ENCODE measurements around the gene PHTF1. TPM values are rescaled to one million over a fixed set of nuclear protein-coding genes. Genes with fewer than 3 reads are reported as not detected.
A peak's percentile ranks its signal among the peaks of the same experiment; 100 is the strongest.

The PHTF1 gene
- total RNA-seq, 6 experiments from 2014 or later = 23.3 to 27.9 (median 24.8) TPM

DNA sequence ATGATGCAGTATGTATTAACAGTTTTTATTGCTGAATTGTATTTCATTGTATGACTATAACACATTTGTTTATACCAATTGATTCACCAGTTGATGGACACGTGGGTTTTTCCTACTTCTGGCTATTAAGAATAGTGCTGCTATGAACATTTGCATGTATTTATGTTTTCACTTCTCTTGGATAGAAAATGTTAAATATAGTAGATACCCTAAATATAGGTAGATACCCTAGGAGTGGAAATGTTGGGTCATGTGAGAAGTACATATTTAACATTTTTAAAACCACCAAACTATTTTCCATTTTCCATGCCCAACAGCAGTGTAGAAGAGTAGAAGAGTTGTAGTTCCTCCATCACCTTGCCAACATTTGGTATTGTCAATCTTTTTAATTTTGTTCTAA, 7.8 kb downstream of the PHTF1 start:
- H3K27me3 Mint-ChIP-seq (ENCODE audit: insufficient read depth) = no peaks in the 10 kb centered on the region; the same call in 1 of the 2 replicates
- no peak overlapping the region for H3K27ac Mint-ChIP-seq
- no peaks in the 10 kb centered on the region for H3K9me3 Mint-ChIP-seq
- peaks cover 21% of the 10 kb centered on the region for H3K36me3 Mint-ChIP-seq (ENCODE audit: low read depth)
- TF ChIP-seq, protein P1, sequence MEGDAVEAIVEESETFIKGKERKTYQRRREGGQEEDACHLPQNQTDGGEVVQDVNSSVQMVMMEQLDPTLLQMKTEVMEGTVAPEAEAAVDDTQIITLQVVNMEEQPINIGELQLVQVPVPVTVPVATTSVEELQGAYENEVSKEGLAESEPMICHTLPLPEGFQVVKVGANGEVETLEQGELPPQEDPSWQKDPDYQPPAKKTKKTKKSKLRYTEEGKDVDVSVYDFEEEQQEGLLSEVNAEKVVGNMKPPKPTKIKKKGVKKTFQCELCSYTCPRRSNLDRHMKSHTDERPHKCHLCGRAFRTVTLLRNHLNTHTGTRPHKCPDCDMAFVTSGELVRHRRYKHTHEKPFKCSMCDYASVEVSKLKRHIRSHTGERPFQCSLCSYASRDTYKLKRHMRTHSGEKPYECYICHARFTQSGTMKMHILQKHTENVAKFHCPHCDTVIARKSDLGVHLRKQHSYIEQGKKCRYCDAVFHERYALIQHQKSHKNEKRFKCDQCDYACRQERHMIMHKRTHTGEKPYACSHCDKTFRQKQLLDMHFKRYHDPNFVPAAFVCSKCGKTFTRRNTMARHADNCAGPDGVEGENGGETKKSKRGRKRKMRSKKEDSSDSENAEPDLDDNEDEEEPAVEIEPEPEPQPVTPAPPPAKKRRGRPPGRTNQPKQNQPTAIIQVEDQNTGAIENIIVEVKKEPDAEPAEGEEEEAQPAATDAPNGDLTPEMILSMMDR (IDR thresholded peaks at IDR 0.05) = no peak
- no peak for DNase-seq
- H3K4me3 Mint-ChIP-seq = no peak overlapping the region
- peaks cover 29% of the 10 kb centered on the region for H3K4me1 Mint-ChIP-seq (ENCODE audit: low read depth)

DNA sequence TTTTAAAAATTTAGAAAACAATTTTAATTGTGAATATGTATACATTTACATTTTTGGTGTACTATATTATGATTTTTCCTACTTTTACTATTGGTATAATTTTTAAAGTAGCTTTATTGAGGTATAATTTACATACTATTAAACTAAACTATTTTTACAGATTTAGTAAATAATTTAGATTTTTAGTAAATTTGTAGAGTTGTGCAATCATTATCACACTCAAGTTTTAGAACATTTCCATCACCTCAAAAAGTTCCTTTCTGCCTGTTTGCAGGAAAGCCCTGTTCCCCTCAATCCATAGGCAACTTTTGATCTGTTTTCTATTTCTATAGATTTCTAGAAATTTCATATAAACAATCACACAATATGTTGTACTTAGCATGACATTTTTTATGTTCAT, 8.2 kb downstream of the PHTF1 start:
- Mint-ChIP-seq H3K36me3 (ENCODE audit: low read depth) (peaks cover 17% of the 10 kb centered on the region), H3K4me1 (ENCODE audit: low read depth) (peaks cover 24% of the 10 kb centered on the region), H3K27me3 (ENCODE audit: insufficient read depth) (no peaks in the 10 kb centered on the region; the same call in 1 of the 2 replicates), H3K4me3 (no peak overlapping the region), H3K9me3 (no peaks in the 10 kb centered on the region), H3K27ac (no peak overlapping the region)
- TF ChIP-seq, protein P1 (IDR thresholded peaks at IDR 0.05) = no peak
- no peak for DNase-seq

DNA sequence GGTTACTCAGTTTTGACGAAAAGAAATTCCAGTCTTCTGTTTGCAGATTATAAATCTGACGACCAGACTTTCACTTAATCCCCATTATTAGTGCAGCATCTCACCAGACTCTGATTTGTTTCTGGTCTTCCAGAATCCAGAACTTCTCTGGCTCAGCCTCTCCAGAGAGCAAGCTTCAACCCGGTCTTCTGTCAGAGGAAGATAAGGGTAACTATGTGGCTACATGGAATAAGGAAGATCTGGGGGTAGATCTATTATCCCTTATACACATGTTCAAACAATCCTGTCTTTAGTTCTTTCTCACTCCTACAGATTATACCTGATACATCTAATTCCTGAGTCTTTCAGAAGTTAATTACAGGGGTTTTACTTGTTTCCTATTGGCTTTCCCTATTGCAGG, 9.9 kb downstream of the PHTF1 start:
- H3K9me3 Mint-ChIP-seq = no peaks in the 10 kb centered on the region
- TF ChIP-seq, protein P1 (IDR thresholded peaks at IDR 0.05) = no peak
- peaks cover 15% of the 10 kb centered on the region for H3K4me1 Mint-ChIP-seq (ENCODE audit: low read depth)
- peaks cover 9% of the 10 kb centered on the region for H3K36me3 Mint-ChIP-seq (ENCODE audit: low read depth)
- no peak overlapping the region for H3K4me3 Mint-ChIP-seq
- no peaks in the 10 kb centered on the region; the same call in 1 of the 2 replicates for H3K27me3 Mint-ChIP-seq (ENCODE audit: insufficient read depth)
- no peak overlapping the region for H3K27ac Mint-ChIP-seq
- no peak for DNase-seq

DNA sequence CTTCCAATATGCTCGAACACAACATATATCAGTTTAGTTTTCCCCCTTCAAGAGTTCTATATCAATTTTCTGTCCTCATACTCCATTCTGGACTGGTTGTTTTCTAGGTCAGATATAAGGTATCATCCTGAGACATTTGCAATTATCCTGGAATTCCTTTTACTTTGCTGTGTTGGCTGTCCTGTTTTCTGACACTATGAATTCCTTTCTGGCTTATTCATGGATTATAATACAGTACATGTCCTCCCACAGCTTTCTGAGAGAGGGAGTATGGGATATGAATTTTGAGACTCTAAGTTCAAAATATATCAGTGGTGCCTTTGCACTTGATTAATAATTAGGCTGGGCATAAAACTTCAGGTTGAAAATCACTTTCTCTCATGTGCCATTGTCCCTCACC, 11.9 kb downstream of the PHTF1 start:
- Mint-ChIP-seq H3K27ac (peak overlapping the region; percentile 53), H3K27me3 (ENCODE audit: insufficient read depth) (no peaks in the 10 kb centered on the region; the same call in 1 of the 2 replicates), H3K4me1 (ENCODE audit: low read depth) (peaks cover 15% of the 10 kb centered on the region), H3K9me3 (no peaks in the 10 kb centered on the region), H3K36me3 (ENCODE audit: low read depth) (peaks cover 14% of the 10 kb centered on the region), H3K4me3 (no peak overlapping the region)
- peak; percentile 49 for DNase-seq
- TF ChIP-seq, protein P1 (IDR thresholded peaks at IDR 0.05) = no peak

DNA sequence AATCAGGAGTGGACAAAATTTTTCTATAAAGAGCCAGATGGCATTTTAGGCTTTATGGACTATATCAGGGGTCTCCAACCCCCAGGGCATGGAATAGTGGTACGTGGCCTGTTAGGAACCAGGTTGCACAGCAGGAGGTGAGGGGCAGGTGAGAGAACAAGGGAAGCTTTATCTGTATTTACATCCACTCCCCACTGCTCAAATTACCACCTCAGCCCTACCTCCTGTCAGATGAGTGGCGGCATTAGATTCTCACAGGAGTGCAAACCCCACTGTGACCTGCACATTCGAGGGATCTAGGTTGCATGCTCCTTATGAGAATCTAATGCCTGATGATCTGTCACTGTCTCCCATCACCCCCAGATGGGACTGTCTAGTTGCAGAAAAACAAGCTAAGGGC, 13.9 kb downstream of the PHTF1 start:
- peaks cover 14% of the 10 kb centered on the region for H3K36me3 Mint-ChIP-seq (ENCODE audit: low read depth)
- H3K4me1 Mint-ChIP-seq (ENCODE audit: low read depth) = peaks cover 15% of the 10 kb centered on the region
- H3K27ac Mint-ChIP-seq = no peak overlapping the region
- H3K9me3 Mint-ChIP-seq = no peaks in the 10 kb centered on the region
- no peak overlapping the region for H3K4me3 Mint-ChIP-seq
- DNase-seq = no peak
- no peaks in the 10 kb centered on the region; the same call in 1 of the 2 replicates for H3K27me3 Mint-ChIP-seq (ENCODE audit: insufficient read depth)
- TF ChIP-seq, protein P1 (IDR thresholded peaks at IDR 0.05) = no peak

DNA sequence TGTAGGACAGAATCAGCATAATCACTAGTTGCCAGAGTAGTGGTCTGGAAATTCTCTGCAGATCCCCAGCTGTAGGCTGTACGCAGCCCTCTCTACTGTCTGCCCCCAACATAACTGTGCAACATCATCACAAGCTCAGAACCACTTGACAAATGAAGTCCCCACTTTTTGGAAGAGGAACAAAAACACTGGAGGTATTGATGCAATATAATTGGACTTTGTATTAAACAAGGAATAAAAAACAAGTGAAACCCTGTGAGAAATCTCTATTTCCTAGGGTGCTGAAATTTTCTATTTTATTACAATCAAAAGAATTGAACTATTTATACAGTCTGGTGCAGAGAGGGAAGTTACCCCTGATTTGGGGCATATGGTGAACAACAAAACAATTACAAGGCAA, 15.2 kb downstream of the PHTF1 start:
- TF ChIP-seq, protein P1 (IDR thresholded peaks at IDR 0.05) = no peak
- no peak for DNase-seq
- Mint-ChIP-seq H3K9me3 (no peaks in the 10 kb centered on the region), H3K27ac (no peak overlapping the region), H3K27me3 (ENCODE audit: insufficient read depth) (no peaks in the 10 kb centered on the region; the same call in 1 of the 2 replicates), H3K36me3 (ENCODE audit: low read depth) (peaks cover 6% of the 10 kb centered on the region), H3K4me3 (no peak overlapping the region), H3K4me1 (ENCODE audit: low read depth) (peaks cover 15% of the 10 kb centered on the region)

Measured in HFFc6 (cell line).